Measurements from ENCODE around the gene PRRT4.

Gene PRRT4

GRCh38 chr7:128341733-128342132, 19.8 kb downstream of the PRRT4 start:
- DNase-seq: no peak

DNA sequence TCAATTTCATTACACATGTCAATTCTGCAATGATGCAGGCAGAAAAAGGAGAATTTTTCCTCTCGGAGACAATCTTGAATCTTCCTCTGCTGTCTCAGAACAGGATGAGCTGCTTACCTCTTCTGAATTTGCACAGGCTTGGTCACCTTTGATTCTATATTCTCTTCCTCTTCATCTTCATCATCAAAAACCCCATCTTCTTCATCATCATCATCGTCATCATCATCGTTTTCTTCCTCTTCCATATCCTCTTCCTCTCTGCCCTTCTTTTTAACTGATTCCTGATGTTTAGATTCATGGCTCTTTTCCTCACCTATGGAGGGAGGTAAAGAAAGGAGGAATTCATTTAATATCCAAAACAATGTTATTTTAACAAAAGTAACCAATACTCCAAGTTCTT, 25.8 kb downstream of the PRRT4 start:
- DNase-seq: no peak

GRCh38 chr7:128324368-128324680, 37.2 kb downstream of the PRRT4 start:
- no peak for DNase-seq

GRCh38 chr7:128323459-128324367, 37.8 kb downstream of the PRRT4 start:
- DNase-seq: no peak

- no peak for DNase-seq
These were observed 38.5 kb downstream of the PRRT4 start for GRCh38 chr7:128323040-128323439.

DNA sequence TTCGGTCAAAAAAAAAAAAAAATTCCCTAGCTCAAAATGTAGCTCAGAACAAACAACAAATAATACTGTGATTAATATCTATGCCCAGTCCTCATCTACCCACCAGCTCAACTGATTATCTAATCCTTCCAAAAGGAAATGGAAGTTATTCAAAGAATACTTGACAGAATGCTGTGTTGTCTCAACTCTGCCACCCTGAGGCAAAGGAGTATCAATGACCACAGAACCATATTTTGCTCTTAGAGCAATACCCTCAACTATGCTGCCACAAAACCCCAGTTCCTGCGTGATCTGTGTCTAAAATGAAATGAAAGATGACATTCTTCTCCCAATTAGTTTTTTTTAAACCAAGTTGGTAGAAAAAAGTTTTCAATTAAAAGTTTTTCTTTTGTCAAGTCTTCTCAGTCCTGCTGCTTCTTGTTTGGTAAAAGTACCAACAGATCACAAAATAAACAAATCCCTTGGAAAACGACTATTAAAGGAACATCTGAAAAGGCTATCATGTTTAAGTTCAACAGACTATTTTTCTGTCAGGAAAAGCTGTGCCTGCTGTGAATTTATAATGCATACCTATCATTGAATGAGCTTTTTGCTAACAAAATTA, 39.3 kb downstream of the PRRT4 start:
- no peak for DNase-seq

- DNase-seq: no peak
These were observed 40.5 kb downstream of the PRRT4 start for GRCh38 chr7:128321044-128321422.

- no peak for DNase-seq
These were observed 42.8 kb downstream of the PRRT4 start for GRCh38 chr7:128318691-128319090.

- no peak for DNase-seq
These were observed 50.5 kb downstream of the PRRT4 start for GRCh38 chr7:128311013-128311412.

- no peak for DNase-seq
These were observed 51.0 kb downstream of the PRRT4 start for GRCh38 chr7:128310499-128310898.

DNA sequence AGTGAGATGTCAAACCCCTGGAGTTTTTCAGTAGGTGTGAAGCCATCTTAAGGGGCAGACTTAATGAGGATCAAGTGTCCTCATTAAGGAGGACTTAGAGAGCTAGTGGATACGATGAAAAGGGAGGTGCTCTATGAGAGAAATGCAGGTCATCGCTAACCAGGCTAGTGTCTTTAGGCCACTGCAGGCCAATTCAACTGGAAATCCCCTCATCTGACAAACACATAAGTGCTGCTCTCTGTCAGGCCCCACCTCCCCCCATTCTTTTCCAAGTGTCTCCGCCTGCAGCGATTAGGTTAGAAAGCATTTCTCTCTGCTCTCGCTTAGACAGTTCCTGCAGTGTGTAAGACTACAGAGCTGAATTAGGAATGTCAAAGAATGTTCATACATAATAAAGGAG, 51.5 kb downstream of the PRRT4 start:
- DNase-seq: no peak

DNA sequence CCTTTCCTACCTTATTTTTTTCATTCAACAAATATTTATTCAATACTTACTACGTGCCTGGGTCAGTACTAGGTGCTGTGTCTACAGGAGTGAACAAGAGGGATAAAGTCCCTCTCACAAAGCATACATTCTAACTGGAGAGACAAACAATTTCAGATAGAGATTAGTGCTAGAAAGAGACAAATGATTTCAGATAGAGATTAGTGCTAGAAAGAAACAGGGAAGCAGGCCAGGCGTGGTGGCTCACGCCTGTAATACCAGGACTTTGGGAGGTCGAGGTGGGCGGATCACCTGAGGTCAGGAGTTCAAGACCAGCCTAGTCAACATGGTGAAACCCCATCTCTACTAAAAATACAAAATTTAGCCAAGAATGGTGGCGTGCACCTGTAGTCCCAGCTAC, 52.4 kb downstream of the PRRT4 start:
- DNase-seq: no peak

- DNase-seq: no peak
These were observed 54.4 kb downstream of the PRRT4 start for GRCh38 chr7:128307061-128307460.

DNA sequence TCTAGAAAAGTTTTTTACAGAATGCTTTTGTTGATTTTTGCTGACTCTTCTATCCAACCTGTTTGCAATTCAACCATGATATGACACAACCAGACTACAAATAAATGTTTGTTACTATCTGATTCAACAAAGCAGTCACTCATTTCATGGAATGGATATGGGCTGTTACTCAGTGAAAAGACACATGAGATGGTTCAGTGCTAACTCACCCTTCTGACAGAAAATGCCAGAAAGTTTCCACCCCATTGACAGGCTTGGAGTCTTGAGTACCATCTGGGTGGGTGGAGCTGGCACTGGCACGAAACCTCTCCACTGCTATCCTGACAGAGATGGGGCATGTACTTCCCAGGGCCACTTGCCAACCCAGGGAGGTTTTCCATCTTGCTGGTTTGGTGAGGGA, 57.3 kb downstream of the PRRT4 start:
- no peak for DNase-seq

- no peak for DNase-seq
These were observed 57.8 kb downstream of the PRRT4 start for GRCh38 chr7:128303643-128304042.

DNA sequence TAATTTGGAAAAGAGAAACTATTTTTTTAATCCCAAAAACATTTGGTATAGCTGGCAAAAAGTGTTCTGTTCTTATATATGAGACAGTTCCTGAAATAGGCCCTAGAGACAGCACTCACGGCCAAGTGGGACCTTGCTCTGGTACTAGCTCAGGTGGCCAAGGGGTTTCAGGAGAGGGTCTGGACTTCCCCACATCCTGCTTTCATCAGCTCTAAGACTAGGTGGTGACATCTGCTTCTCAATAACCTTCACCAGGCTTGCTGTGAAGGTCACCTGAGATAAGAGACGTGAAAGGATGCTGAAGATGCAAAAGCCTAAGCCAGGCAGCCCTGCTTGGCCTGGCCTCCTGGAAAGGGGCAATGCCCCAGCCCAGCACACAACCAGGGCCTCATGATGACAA, 58.4 kb downstream of the PRRT4 start:
- DNase-seq: no peak

- DNase-seq: no peak
These were observed 59.4 kb downstream of the PRRT4 start for GRCh38 chr7:128302139-128302538.

Data from NCI-H2029 (cell line).